Inflammatory macrophage (primary cell): Measurements from ENCODE around the gene LIMS2.
A peak's percentile ranks its signal among the peaks of the same experiment; 100 is the strongest.

Experiments
- DNase-seq, 2 donors: peaks; one replicate each; pipeline ENCODE4 v3.0.0-alpha.2; 2020 to 2022

The LIMS2 gene

DNA sequence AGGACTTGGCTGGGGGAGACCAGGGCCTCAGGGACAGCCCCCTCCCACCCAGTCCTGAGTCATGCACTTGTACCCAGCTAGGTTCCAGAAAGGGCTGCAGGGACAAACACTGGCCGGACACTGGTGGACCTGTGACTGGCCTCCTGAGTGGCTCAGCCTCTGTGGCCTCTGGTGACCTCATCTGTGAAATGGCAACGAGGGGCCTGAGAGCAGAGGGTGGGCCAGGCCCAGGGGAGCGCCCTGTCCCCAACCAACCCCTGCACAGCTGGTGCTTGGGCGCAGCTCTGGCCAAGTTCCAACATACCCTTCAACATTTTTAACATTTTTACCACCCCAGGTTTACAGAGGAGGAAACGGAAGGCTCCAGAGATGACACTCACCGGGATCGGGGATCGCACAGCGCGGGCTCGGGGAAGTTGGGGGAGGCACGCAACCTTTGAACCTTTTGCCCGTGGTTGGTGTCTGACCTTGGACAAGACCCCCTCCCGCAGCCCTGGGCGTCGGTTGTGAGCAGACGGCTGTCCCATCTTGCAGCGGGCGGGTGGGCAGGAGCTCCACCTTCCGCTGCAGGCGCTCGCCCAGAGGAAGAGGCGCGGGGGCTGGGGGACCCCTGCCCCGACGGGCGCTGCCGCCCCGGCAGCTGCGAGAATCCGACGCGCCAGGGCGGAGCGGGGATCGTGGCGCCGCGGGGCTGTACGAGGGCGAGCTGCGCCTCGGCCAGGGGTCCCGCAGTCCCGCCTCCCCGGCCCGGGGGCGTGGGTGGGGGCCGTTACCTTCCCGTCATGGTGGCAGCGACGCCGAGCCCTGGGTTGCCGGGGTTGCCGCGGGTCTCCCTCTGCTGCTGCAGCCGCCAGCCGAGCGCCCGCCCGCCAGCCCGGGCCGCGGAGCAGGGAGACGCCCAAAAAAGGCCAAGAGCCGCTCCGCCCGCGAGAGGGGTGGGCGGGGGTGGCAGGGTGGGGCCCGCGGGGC is 805 bp downstream of the LIMS2 start:
- peak in 1 of 2 donors; percentile 18 for DNase-seq

DNA sequence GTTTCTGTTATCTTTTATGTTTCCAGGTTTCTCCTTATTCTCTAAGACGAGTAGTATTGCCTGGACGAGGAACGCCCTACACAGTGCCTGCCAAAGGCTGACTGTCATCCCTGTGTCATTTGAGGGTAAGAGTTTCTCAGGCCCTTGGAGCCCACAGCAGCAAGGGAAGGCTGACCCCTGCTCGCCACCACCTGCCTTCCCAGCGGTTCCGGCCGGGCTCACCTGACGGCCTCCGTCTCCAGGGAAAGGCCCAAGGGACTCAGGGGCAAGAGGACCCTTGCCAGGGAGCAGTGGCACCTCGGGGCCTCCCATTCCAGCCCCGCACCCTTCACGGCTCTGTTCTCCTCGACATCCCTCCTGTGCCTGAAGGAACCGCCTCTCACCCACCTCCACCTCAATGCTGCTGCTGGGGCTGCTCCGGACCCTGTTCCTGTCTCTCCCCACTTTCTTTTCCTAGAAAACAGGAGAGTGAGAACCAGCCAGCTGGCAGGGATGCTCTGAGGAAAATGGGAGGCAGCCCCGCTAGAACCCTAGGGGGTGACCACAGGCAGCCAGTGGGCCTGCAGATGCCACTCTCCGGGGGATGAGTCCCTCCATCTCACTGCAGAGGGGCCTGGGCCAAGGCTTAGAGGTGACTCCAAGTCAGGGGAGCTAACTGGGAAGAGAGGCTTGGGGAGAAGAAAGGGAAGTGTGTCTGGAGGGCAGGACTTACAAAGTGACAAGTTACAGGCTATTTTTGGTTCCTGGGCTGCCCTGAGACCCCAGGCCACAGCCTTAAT is 1.9 kb downstream of the LIMS2 start:
- no peak for DNase-seq

DNA sequence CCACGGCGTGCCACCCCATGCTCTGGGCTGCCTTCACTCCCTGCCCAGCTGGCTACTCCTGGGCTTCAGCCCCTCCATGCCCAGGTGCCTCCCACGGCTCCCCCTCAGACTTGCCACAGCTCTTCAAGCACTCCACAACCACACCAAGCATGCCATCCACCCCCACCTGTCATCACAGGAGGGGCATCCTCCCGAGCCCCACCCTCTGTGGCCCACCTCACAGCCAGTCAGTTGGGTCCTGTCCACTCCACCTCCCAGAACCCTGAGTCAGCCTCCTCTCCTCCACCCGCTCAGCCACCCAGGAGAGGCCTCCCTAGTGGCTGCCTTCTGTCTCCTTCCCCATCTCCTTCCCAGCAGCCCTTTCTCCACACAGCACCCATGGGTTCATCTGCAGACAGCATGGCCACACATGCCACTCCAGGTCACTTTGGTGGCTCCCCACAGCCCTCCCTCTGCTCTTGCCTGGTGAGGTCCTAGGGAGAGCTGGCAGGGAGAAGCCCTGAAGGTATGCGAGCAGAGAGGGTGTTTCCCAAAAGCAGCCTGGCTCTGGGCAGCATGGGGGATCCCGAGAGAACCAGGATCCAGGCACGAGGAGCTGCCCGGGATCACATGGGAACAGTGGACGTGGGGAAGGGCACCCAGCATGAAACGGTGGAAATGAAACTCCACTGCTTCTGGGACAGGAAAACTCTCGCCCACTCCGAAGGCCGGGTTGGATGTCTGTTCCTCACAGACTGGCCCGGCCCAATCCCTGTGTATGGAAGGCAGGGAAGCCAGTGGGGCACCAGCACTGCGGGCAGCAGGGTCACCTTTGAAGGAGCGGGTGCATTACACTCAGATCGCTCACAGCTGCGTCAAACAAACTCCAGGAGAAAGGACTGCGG is 2.7 kb downstream of the LIMS2 start:
- peak in 1 of 2 donors; percentile 57 for DNase-seq

DNA sequence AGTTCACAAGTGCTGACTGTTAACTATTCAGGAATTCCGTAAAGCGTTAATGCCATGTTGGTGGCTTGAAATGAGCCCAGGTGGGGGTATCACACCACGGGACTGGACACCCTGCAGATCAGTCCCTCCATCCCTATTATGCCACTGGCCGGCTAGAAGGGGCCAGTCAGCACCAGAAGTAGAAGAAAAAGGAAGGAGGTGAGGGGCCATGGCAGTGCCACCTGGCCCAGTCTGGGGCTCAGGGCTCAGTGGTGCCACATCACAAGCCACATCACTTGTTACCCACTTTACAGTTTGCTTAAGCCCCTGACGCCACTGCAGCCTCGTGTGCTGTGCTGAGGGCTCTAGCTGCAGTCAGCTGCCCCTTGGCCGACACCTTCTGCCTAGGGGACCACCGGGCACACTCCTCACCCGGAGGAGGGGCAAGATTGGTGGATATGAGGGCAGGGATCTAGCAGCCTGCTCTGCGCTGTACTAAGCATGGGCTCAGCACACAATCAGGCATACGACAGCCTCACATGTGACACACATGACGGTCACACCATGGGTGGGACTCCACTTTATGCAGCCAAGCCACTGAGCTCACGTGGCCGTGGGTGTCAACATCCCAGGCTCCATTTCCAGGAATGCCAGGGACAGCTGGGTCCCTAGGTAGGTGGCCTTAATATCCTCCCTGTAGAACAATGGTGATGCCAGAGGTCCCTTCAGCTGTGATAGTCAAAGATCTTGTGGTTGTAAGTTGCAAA is 3.6 kb downstream of the LIMS2 start:
- DNase-seq: peak in 1 of 2 donors; percentile 55

DNA sequence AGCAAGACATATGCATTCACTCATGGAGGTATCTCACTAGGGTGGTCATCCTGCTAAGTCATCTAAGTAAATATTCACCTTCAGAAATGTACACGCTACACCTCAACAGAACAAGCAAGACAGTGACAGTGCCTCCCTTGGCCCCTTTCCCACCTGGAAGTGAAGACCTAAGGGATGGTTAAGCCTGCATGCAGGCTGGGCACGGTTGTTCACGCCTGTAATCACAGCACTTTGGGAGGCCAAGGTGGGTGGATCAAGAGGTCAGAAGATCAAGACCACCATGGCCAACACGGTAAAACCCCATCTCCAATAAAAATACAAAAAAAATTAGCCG is 4.4 kb downstream of the LIMS2 start:
- no peak for DNase-seq

DNA sequence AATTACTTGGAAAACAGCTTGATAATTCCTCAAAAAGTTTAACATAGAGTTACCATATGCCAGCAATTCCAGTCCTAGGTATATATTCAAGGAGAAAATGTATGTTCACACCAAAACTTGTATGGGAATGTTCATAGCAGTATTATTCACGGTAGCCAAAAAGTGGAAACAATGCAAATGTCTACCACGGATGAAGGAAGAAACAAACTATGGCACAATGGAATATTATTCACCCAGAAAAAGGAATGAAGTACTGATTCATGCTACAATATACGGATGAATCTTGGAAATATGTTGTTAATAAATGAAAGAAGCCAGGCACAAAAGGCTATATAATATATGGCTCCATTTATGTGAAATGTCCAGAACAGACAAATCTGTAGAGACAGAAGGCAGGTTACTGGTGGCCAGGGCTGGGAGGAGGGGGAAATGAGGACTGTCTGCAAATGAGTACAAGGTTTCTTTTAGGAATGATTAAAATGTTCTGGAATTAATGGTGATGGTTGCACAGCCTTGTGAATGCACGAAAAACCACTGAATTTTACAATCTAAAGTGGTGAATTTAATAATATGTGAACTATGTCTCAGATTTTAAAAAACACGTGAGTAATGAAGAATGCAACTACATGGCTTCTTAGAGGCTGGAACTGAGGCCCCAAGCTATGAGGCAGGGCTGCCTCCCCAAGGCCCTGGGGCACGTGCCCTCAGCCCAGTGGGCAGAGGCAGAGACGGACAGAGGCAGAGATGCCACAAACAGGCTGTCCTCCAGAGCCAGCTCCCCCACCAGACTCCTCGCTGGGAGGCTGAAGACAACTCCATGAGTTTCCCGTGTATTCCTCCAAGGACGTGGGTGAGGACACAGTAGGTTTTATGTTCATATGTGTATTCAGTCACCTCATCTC is 5.0 kb downstream of the LIMS2 start:
- no peak for DNase-seq

DNA sequence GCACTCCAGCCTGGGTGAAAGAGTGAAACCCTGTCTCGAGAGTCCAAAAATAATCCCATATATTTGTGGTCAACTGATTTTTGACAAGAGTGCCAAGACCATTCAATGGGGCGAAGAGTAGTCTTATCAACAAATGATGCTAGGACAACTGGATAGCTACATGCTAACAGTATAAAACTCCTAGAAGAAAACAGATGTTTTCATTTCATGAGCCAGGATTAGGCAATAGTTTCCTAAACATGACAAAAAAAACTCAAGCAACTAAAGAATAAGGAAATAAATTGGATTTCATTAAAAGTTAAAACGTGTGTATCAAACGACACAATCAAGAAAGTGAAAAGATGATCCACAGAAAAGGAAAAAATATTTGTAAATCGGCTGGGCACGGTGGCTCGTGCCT is 6.3 kb downstream of the LIMS2 start:
- no peak for DNase-seq

DNA sequence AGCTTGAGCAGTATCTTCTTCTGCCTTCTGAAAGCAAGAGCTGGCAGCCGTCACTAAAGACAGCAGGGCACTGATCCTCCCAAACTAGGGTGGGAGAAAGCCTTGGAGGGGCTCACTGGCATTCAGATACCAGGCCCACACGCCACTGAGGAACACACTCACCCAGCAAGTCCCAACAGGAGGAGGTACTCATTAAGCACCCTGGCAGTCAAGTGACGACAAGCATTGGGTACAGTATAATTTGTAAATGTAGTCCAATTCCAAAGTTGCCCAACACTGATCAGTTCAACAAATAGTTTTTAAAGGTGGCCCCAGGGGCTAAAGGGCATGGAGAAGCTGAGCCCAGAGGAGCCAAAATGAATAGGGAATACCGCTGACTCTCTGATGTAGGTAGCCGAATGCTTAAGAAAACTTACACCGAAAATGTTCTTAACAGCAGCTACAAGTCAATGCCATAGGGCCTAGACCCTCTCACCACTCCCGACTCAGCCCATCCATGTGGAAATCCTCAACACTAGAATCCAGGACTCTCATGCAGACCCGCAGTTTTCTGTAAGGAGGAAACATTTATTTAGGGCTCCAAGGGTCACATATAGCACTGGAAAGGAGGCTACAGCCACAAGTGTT is 9.9 kb downstream of the LIMS2 start:
- no peak for DNase-seq

DNA sequence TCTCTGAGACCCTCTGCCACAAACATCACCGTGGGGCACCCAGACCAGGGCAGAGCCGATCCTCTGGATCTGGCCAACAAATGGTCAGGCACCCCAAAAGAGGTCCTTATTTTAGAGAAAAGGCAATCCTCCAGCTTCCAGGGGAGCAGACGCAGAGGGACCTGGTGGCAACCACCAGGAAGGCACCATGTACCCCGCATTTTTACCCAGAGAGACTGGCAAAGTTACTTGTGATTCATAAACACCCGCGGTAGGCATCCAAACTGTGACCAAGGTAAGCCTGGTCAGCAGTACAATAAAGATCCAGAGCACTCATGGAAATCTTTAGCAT is 10.5 kb downstream of the LIMS2 start:
- no peak for DNase-seq

DNA sequence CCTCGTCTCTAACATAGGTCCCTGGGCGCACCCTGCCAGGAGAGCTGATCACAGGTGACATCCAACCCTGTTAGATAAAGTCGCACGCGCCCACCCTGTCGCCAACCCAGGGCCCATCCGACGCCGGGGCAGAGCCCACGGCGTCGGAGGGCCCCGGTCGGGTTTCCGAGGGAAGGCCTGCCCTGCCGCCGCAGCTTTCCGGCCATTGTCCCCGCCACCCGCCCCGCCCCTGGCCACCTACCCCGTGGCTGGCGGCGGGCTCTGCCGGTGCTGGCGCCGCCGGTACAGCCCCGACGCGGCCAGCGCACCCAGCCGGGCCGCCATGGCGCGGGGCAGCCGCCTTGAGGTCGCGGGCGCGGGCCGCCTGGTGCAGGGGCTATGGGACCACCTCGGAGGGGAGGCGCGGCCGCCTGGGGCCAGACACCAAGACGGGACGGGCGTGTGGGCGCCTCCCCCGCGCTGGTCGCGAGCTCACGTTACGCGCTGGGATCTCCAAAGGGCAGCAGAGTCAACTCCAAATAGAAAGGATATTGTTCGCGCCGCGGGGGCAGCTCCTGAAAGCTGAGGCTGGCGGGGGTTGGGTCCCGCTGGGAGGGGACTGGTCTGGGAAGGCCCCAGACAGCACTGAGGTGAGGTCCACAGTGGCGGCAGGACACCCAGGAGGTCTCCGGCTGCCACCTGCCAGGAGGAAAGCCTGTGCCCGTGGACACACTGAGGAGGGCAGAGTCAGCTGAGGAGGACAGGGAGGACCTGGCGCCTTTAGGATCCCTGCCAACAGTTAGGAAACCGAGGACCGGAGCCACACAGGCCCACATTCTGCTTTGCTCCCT is 11.1 kb downstream of the LIMS2 start:
- DNase-seq: no peak

DNA sequence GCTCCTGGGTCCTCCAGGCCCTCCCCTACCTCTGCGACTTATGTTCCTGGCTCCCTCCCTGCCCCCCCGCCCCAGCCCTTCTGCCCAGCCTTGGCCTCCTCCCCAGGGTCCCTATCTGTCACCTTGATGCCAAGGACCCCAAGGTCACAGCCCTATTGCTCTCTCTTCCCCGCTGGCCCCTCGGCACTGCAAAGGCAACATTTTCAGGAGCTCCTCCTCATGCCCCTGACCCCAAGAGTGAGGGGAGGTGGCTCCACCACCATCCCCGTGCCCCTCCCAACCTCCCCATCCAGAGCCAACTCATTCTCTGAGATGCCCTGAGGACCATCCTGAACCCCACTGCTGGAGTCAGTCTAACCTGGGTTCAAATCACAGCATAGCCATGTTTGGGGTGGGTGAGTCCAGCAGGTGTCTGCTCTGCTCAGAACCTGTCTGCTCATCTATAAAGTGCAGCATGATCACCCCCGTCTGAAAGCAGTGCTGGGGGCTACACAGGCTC is 11.7 kb downstream of the LIMS2 start:
- no peak for DNase-seq

DNA sequence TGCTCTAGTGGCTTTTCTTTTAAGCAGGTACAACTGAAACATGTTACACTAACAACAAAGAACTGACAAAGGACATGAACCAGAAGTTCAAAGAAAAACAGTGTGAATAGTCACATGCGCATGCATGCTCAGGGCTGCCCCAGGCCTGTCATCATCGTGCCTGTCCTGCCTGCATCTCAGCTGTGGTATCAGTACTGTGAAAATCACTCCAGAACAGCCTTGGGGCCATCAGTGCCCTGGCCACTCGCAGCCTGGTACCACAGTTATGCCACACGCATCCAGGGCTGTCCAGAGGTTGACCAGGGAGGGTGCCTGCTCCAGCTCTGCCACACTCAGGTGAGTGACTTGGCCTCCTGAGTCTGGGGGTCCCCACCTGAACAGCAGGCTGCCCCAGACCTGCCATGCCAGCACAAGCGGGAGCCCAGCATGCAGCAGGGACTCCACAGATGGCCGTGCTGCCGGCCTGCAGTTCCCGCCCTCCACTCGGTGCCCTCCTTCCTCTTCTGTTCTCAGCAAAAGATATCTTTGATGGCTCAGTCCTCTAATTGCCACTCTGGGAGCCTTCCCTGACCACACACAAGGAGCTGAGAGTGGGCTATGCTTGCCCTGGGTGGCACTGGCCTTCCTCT is 12.3 kb downstream of the LIMS2 start:
- no peak for DNase-seq

DNA sequence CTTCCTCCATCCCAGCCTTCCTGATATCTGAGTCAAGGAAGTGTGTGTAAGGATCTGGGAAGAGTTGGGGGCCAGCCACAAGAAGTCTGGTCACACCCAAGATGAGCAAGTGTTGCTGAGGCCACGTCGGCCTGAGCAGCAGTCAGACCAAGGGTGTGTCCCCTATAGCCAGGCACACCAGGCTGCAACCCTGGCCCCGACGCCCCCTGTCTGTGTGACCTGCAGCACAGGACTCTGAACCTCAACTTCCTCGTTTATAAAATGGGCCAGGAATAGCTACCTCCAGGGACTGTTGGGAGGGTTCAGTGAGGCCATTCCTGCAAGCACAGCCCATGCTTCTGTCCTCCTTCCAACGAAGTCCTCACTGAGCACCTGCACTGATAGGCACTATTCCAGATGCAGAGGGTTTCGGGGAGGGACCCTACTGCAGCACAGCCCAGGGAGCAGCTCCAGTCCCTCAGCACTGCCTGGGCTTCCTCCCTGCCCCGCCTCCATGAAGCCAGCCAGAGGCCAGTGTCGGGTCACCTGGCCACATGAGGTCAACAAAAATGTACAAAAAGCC is 13.3 kb downstream of the LIMS2 start:
- DNase-seq: no peak

DNA sequence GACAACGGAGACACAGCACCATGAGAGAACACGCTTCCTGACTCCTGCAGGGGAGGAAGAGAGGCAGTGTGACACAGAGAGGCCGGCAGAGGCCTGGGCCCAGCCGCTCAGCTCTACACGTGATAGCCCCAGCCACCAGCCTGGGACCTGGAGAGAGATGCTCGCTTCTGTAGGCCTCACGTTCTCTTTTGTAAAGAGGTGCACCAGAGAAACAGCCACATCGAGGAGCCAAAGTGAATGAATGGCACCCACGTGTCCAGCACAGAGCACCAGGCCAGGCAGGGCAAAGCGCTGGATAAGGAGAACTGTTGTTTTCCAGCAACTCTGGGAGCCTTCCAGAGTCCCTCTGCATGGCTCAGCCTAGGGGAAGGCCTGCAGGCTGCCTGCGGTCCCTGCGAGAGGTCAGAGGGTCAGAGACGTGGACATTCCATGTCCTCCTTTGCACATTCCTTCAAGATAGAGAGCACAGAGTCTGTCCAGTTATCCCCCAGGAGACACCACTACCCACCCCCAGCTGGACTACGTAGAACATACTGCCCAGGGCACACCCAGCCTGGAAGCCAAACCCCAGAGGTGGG is 14.2 kb downstream of the LIMS2 start:
- DNase-seq: no peak

DNA sequence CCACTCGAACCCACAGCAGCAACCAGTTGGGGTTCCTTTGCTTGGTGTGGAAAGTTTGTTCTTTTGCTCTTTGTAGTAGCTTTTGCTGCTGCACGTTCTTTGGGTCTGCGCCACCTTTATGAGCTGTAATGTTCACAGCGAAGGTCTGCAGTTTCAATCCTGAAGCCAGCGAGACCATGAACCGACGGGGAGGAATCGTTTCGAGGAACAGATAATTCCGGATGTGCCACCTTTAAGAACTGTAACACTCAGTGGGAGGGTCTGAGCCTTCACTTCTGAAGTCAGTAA is 15.1 kb downstream of the LIMS2 start:
- DNase-seq: no peak

DNA sequence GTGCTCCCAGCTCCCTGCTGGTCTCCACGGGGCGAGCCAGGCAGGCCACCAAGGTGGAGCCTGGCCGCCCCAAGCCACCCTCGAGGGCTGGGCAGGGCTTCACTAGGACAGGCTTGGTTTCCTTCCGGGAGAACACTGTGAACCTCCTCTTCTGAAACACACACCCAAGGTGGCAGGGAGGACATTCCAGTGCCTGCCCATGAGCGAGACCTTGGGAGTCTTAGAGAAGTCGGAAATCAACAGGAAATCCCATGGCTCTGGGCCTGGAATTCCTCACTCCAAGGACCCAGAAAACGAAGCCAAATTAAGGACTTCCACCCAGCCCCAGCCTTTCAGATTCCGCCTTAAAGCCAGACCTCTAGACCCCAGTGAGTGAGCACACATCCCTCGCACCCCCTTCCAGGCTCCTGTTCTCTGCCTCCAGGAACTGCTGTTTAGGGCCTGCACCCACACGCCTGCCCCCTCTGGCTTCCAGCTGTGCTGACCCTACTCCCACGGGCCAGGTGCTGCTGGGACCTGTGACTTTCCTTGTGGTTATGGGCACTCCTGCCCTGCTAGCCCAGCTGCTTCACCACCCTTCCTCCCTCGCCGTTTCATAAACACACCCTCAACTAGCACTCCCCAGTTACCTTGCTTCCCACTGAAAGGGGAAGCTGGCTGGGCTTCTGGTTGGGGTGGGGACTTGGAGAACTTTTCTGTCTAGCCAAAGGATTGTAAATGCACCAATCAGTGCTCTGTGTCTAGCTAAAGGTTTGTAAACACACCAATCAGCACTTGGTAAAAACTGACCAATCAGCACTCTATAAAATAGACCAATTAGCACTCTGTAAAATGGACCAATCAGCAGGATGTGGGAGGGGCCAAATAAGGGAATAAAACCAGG is 15.7 kb downstream of the LIMS2 start:
- DNase-seq: peak in 1 of 2 donors; percentile 9

DNA sequence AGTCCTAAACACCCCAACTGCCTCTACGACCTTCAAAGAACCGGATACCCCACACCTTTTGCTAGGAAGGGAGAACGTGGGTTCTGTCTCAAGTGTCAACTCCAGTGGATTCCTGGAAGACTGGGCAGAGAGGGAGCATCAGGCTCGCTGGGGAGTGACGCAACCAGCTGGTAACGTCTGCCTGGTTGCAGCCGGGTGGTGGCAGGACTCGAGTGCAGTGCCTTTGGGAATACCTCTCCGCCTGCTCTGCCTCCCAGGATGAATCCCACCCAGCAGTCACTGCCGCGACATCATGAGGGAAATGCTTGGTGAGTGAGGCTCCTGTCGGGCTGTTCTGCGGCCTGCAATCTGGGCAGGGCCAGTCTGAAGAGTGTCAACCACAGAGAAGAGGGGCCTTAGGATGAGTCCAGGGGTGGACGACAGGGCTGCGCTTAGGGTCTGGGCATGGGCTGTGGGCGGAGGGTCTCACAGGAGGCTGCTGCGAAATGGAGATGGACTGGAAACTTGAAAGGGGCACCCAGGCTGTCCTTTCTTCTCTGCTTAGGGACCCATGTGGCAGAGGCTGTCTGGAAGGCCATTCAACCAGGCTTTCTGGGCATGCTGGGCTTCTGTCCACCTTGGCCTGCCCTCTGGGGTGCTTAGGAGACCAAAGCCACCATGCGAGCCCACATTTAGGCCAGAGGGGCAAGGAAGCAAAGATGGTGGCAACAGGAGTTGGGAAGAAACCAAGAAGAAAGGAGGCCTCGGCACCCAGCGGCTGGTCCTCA is 16.5 kb downstream of the LIMS2 start:
- no peak for DNase-seq
